Aorta (tissue), 5 donors: ENCODE data around the gene FGF19. TPM values are rescaled to one million over a fixed set of nuclear protein-coding genes. Genes with fewer than 3 reads are reported as not detected.

Source experiments
- ATAC-seq: fragments of 200-7000 bp; cut with Tn5 transposase; one replicate; pipeline ENCODE4 v1.9.1; 2022; ENCODE audit warnings: moderate library complexity; ENCODE audit not compliant: low FRiP score
- DNase-seq, 2 donors: peaks; one replicate each; pipeline ENCODE4 v3.0.0-alpha.2; 2020
- H3K27ac ChIP-seq, 2 donors: one replicate each; pipeline ENCODE4 v1.5.1; 2013; ENCODE audit warnings: low read length in 2 of 2, mild to moderate bottlenecking in 2 of 2, moderate library complexity in 2 of 2, control low read depth in 1 of 2, inconsistent platforms in 1 of 2, low read depth in 1 of 2
- H3K27me3 ChIP-seq, 2 donors: one replicate each; pipeline ENCODE4 v1.6.1; 2013; ENCODE audit warnings: control low read depth in 1 of 2, low read length in 1 of 2, mild to moderate bottlenecking in 1 of 2, moderate library complexity in 1 of 2; ENCODE audit not compliant: insufficient read depth in 2 of 2, control insufficient read depth in 1 of 2
- H3K36me3 ChIP-seq, 2 donors: one replicate each; pipeline ENCODE4 v1.6.1; 2013; ENCODE audit warnings: control low read depth in 1 of 2, low read length in 1 of 2, mild to moderate bottlenecking in 1 of 2; ENCODE audit not compliant: insufficient read depth in 2 of 2, control insufficient read depth in 1 of 2
- H3K4me1 ChIP-seq, 2 donors: one replicate each; pipeline ENCODE4 v1.6.1; 2013; ENCODE audit warnings: low read length in 2 of 2, control low read depth in 1 of 2, mild to moderate bottlenecking in 1 of 2, moderate library complexity in 1 of 2; ENCODE audit not compliant: insufficient read depth in 2 of 2, control insufficient read depth in 1 of 2
- H3K4me3 ChIP-seq, 2 donors: one replicate each; pipeline ENCODE4 v1.5.1; 2013; ENCODE audit warnings: low read length in 2 of 2, control low read depth in 1 of 2, mild to moderate bottlenecking in 1 of 2
- H3K9me3 ChIP-seq: one replicate; pipeline ENCODE4 v1.6.1; 2013; ENCODE audit warnings: mild to moderate bottlenecking, low read length; ENCODE audit not compliant: control insufficient read depth
- WGBS, 2 donors: extraction: QIAGEN DNeasy Blood & Tissue Kit; methylation state at CpG; one replicate each; pipeline ENCODE4 v1.1.7; 2013; 5-methylcytosine and 5-hydroxymethylcytosine counted together
- intact Hi-C, 2 donors: fragments of 100-400 bp; cut with DNase I; formaldehyde crosslinking; loops; one replicate each; pipeline versions ENCODE4 v1.14.2 to v1.15.0; 2022
- polyA plus RNA-seq, 2 donors: library from polyadenylated mRNA; stranded (reverse); fragments of 200-250 nt; gene quantifications; one replicate each; pipeline ENCODE4 v1.2.3, GENCODE V29; 2013
- total RNA-seq, 2 donors: library from RNA; stranded (reverse); fragmentation: NEBNext Ultra II Directional; extraction: Animal tissue kit (Norgen Biotek cat#: 25700); gene quantifications; one replicate each; pipeline ENCODE4 v1.2.1, GENCODE V29; 2021
- donor health status: healthy with polysubstance abuse.
- donor health status: Bipolar disorder and iron deficiency.
- donor health status: DM: no; HTN: no; CAD: no.
- donor health status: DM: no; HTN: no; CAD: no.
- donor health status: DM: yes; HTN: yes; CAD: no.

Gene FGF19
- total and polyA plus RNA-seq, 4 donors, result not detected

DNA sequence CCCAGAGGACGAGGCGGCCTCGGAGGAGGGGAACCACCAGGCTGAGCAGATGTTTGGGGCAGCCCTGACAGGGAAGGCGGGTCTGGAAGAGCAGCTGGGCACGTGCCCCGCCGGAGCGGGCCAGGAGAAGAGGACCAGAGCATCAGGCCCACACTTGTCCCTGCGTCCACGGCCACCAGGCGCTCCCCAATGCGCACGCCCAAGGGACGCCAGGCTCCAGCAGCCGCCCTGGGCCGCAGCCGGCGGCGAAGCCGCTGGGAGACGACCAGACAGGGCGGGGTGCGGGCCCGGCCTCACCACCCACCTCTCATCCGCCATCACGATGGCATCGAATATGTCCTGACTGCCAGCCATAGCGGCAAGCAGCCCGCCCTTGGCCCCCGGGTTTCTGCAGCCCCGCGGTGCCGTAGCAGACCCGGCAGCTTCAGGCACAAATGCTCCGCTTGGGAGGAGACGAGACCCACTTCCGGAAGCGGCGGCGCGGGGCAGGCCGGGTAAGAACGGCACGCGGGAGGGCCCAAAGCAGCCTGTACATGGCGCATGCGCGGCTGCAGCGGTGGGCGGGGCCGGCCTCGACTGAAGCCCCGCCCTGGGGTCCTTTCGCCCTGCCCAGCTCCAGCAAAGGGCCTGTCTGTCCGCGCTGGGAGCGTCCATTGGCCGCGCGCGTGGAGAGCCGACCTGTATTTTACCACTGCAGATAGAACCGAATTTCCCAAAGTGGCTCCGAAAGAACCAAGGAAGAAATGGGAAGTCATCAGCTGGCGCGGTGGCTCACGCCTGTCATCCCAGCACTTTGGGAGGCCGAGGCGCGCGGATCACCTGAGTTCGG, 28.7 kb downstream of the FGF19 start, which contains the start of gene LTO1:
LTO1 (minus strand) TSS at position 468 of the 829 bp plus-strand sequence; CDS start at position 354, 114 bp downstream.
- ATAC-seq, result peak; percentile 100
- peak; percentile 97 to 99 for DNase-seq
- WGBS, 2 donors, result 3 to 4% methylated on average over 65 to 72 of the region's 72 CpGs
- intact Hi-C loops, result no loop called here
- Histone ChIP-seq H3K4me1 (no peaks in the 10 kb centered on the region), H3K9me3 (no peaks in the 10 kb centered on the region), H3K27me3 (no peaks in the 10 kb centered on the region), H3K27ac (peak within 1 kb of the TSS in 1 of 2 donors; percentile 11), H3K36me3 (peaks cover 0 to 2% of the 10 kb centered on the region in 2 donors), H3K4me3 (peak within 1 kb of the TSS; percentile 52 to 92)

DNA sequence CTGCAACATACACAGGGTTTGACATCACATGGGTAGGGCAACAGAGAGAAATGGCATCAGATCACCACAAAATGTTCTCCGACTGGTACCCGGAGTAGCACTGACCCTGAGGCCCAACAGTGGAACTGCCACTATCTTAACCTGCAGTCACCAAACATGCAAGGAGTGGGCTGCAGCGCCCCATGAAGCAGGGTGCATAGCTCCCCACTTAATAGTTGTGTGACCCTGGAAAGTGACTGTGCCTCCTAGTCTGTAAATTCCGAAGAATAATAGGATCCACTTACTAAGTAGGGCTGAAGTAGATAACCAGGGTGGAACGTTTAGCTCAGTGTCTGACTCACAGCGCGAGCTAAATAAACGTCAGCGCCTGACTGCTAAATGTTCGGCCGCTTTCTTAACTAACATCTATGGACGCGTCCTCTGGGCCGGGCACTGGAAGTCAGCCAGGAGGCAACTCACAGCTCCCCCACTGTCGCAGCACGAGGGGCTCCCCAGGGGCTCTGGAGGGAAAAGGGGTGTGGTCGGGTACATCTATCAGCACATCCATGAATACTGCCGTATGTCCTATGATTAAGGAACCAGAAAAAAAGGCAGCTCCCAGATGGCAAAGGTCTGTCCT, 29.4 kb downstream of the FGF19 start:
- Histone ChIP-seq H3K4me3 (peak overlapping the region; percentile 52 to 92), H3K27me3 (no peaks in the 10 kb centered on the region), H3K4me1 (no peaks in the 10 kb centered on the region), H3K36me3 (peaks cover 0 to 2% of the 10 kb centered on the region in 2 donors), H3K9me3 (no peaks in the 10 kb centered on the region), H3K27ac (peak overlapping the region in 1 of 2 donors; percentile 11)
- DNase-seq (peak in 1 of 2 donors; percentile 81), ATAC-seq (peak; percentile 3)
- intact Hi-C loops, result no loop called here
- WGBS, 2 donors, result 16 to 17% methylated on average over 18 of the region's 18 CpGs

DNA sequence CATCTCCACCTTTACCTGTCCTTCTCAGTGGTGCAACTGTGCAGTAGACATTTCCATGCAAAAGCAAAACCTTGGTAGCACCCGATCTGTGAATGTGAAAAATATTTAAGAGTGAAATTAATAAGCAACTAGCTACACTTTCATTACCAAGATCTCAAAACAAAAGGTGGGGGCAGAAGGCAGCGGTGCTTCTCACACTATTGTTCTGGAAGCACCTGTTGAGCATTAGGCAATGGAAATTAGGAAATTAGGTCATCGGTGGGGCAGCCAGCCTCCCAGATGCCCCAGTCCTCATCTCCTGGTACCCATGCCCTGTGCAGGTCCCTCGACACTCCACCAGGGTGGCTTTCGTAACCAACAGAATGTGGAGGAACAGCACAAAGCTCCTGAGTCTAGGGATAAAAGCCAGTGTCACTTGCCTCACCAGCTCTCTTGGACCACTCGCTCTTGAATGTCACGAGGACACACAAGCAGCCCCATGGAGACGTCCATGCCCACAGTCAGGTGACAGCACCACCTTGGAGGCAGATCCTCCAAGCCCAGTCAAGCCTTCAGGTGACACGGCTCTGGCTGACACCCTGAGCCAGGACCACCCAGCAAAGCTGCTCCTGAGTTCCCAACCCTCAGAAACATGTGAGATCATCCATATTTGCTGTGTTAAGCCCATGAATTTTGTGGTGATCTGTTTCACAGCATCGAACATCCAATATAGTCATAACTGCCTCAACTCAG, 31.9 kb downstream of the FGF19 start:
- H3K36me3 ChIP-seq, result peaks cover 0 to 6% of the 10 kb centered on the region in 2 donors
- H3K27ac ChIP-seq, result no peak overlapping the region
- H3K9me3 ChIP-seq, result no peaks in the 10 kb centered on the region
- no peaks in the 10 kb centered on the region for H3K27me3 ChIP-seq
- WGBS, 2 donors, result 89 to 90% methylated on average over 10 of the region's 10 CpGs
- intact Hi-C loops, result loop anchor here in 1 of 2 donors (2.0 kb wide), 1 partner anchor 571 kb away; no protein-coding TSS in a partner anchor
- DNase-seq (peak in 1 of 2 donors; percentile 54), ATAC-seq (no peak)
- H3K4me3 ChIP-seq, result no peak overlapping the region
- H3K4me1 ChIP-seq, result no peaks in the 10 kb centered on the region

DNA sequence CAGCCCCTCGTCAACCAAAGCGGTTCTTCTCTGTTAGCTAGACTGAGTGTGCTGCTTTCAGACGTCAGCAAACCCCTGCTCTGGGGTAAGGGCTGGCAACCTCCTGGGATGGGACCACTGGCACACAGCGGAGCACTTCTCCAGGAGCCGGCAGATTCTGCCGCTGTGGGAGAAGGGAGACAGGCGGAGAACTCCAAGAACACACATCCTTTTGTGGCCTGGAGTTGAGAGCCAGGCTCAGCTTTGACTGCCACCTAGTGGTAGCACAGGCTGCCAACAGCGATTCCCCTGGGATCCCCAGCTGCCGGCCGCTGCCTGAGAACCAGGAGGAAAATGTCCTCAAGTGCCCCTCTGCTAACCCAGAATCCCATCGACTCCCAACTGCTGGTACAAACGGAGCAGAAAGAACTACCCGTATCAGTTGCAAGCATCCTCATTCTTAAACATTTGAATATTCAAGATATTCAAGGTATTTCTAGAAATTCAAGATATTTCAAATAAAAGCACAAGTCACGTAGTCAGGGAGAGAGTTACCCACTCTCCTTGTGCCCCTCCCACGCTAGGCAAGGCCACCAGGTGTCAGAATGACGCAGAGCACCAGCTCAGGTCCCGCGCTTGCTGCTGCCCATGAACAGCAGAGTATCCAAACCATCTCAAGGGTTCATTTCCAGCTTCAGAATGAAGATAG, 33.5 kb downstream of the FGF19 start:
- DNase-seq (peak; percentile 87 to 96), ATAC-seq (peak; percentile 86)
- Histone ChIP-seq H3K4me3 (no peak overlapping the region), H3K27ac (no peak overlapping the region), H3K27me3 (no peaks in the 10 kb centered on the region), H3K4me1 (no peaks in the 10 kb centered on the region), H3K36me3 (peaks cover 0 to 10% of the 10 kb centered on the region in 2 donors), H3K9me3 (no peaks in the 10 kb centered on the region)
- WGBS, 2 donors, result 21 to 25% methylated on average over 17 to 18 of the region's 18 CpGs
- intact Hi-C loops, result loop anchor here in 1 of 2 donors (2.0 kb wide), 1 partner anchor 570 kb away; no protein-coding TSS in a partner anchor

DNA sequence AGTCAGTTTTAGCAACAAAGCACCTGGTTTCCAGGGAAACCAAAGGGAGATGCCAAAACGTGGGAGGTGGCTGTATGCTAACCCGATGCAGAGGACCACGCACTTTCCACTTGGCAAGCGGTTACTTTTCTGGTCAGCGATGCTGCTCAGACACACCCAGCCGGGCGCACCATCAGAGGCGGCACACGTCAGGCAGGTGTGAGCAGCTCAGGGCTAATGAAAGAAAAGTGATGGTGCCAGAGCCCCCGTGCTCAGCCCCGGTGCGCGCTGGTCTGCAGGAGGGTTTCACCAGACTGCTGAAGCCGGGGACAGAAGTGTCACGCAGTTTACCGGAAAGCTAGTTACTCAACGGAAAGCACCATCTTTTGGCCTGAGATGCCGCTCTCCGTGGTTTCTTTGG, 34.3 kb downstream of the FGF19 start:
- DNase-seq, result peak in 1 of 2 donors; percentile 68
- ATAC-seq, result no peak
- 88 to 92% methylated on average over 19 of the region's 19 CpGs for WGBS, 2 donors
- H3K36me3 ChIP-seq, result peaks cover 0 to 10% of the 10 kb centered on the region in 2 donors
- no peak overlapping the region for H3K4me3 ChIP-seq
- H3K4me1 ChIP-seq, result no peaks in the 10 kb centered on the region
- no peaks in the 10 kb centered on the region for H3K27me3 ChIP-seq
- no peak overlapping the region for H3K27ac ChIP-seq
- intact Hi-C loops, result loop anchor here in 1 of 2 donors (2.0 kb wide), 1 partner anchor 569 kb away; no protein-coding TSS in a partner anchor
- no peaks in the 10 kb centered on the region for H3K9me3 ChIP-seq

DNA sequence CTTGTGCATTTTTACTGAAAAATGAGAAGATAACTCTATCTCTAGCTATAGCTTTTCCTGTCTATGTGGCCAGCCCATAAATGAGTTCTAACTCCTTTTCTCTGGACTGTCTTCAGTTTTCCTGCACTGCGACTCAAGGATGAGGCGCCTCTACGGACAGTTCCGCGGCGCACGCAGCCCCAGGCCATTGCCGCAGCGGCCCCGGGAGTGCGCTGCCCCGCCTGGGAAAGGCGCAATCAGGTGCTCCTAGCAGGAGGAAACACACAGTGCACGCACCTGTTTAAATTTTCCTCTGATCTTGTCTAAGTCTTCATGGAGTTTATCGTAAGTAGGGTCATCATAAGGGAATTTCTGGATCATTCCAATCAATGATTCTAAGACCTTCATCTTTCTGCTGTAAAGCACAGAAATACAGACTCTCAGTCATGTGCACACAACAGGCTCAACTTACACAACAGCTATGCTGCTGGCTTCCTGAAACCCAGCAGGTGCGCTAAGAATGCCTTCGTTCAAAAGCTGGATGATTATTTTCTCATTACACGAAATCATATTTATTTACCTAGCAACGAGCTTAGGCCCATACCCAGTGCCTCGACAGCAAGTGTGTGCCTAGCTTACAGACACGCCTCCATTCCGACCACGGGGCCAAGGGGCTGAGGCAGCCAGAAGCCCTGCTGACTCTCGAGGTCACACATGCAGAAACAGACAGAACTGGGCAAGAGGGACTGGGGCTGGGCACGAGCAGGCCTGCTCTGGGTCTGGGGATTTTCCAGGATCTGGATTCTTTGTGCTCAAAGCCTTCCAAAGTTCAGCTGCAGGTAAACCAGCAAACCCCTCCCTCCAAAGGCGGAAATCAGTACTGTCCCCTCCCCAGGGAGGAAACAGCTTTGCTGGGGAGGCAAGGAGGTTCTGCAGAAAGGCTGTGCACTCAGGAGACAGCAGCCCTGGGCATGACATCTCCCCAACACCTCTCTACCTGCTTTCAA, 35.9 kb downstream of the FGF19 start:
- Histone ChIP-seq H3K27ac (no peak overlapping the region), H3K9me3 (no peaks in the 10 kb centered on the region), H3K4me1 (no peaks in the 10 kb centered on the region), H3K4me3 (no peak overlapping the region), H3K27me3 (no peaks in the 10 kb centered on the region), H3K36me3 (peaks cover under 1 to 10% of the 10 kb centered on the region in 2 donors)
- intact Hi-C loops, result loop anchor here in 1 of 2 donors (2.0 kb wide), 1 partner anchor 567 kb away; no protein-coding TSS in a partner anchor
- DNase-seq (no peak), ATAC-seq (no peak)
- WGBS, 2 donors, result 88 to 89% methylated on average over 26 of the region's 26 CpGs

DNA sequence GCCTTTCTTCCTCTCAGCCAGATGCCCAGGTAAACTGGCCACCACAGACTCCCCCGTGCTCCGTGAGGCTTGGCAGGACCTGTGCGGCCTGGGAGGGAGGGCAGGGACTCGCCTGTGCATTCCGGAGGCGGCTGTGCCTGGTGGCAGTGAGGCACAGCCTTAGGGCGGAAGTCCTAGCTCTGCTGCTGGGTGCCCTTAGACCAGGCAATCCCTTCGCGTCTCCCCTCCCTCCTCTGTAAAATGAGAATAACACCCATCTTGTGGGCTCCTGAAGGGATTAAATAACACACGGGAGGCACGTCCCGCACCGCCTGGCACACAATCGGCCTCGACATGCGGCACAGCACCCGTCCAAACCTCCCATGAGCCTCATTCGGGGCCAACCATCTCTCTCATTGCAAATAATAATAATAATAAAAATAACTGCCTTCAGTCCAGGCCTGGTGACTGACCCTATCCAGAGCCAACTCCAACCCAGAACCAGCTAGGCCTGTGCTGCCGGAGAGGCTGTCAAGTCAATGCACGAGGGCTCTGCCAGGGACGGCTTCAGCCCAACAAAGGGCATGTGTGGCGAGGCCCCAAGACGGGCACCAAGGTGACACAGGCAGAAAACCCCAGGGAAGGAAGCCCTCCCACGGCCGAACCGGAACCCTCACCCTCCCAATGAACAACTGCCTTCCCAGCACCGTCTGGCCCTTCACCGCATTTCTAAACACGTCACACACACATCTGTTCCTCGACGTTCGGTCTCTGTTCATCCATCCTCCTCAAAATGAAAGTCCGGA, 36.9 kb downstream of the FGF19 start:
- Histone ChIP-seq H3K27ac (no peak overlapping the region), H3K9me3 (no peaks in the 10 kb centered on the region), H3K27me3 (no peaks in the 10 kb centered on the region), H3K4me1 (no peaks in the 10 kb centered on the region), H3K4me3 (no peak overlapping the region), H3K36me3 (peaks cover 2 to 9% of the 10 kb centered on the region in 2 donors)
- peak in 1 of 2 donors; percentile 70 for DNase-seq
- WGBS, 2 donors, result 88 to 91% methylated on average over 33 of the region's 33 CpGs
- no peak for ATAC-seq
- intact Hi-C loops, result no loop called here
